ENCODE measurements around the gene THAP12.

The THAP12 gene

DNA sequence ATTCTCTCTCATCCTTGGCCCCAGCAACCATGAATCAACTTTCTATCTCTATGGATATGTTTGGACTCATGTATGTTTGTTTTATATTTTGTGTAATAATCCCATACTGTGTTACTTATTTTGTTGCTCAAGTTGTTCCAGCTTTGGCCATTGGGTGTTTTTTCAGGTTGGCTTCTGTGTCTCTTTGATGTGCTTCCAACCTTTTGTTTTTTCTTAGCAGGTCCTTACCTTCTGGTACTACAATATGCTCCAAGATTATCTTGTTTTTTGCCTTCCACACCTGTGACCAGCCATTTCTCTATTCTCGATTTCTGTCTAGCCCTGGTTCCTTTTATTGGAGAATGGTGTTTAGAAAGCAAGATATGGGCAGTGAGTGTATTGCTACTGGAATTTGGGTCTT, 14.4 kb upstream of the THAP12 start:
- no peak overlapping the region for H3K4me2 ChIP-seq (ENCODE audit: low read length)
- H2AK5ac ChIP-seq (ENCODE audit: low read length) = no peak overlapping the region
- no peaks in the 10 kb centered on the region for H3K4me1 ChIP-seq (ENCODE audit: control insufficient read depth in 1 of 2, insufficient read depth in 2 of 2, low read length in 2 of 2)
- no peaks in the 10 kb centered on the region for H3K79me2 ChIP-seq (ENCODE audit: control insufficient read depth, insufficient read depth, low read length, poor library complexity)
- H2AFZ ChIP-seq (ENCODE audit: insufficient read depth, low read length, poor library complexity) = no peak overlapping the region
- no peak overlapping the region for H3K4ac ChIP-seq (ENCODE audit: low read depth, low read length)
- no peak overlapping the region for H3K18ac ChIP-seq (ENCODE audit: low read length)
- H3K27me3 ChIP-seq (ENCODE audit: insufficient read depth, low read length) = no peaks in the 10 kb centered on the region
- H4K91ac ChIP-seq (ENCODE audit: low read depth, low read length) = no peak overlapping the region
- H3K36me3 ChIP-seq (ENCODE audit: control insufficient read depth in 1 of 2, insufficient read depth in 2 of 2, low read length in 2 of 2) = no peaks in the 10 kb centered on the region
- no peak overlapping the region for H3K27ac ChIP-seq (ENCODE audit: low read depth, low read length)
- H2BK120ac ChIP-seq (ENCODE audit: insufficient read depth, low read length, poor library complexity) = no peak overlapping the region
- H2BK5ac ChIP-seq (ENCODE audit: low read depth, low read length, poor library complexity) = no peak overlapping the region
- H2BK12ac ChIP-seq (ENCODE audit: low read length) = no peak overlapping the region
- H3K79me1 ChIP-seq (ENCODE audit: low read length) = no peaks in the 10 kb centered on the region
- H3K23ac ChIP-seq (ENCODE audit: low read length) = no peak overlapping the region
- no CpG with 5 or more reads among the region's 1 CpG for WGBS (ENCODE audit: extremely low coverage, insufficient coverage, insufficient read length)
- no peak overlapping the region for H4K12ac ChIP-seq (ENCODE audit: low read depth, low read length)
- no peak overlapping the region for H3K9ac ChIP-seq (ENCODE audit: low read length)
- no peaks in the 10 kb centered on the region for H3K9me3 ChIP-seq (ENCODE audit: insufficient read depth, low read depth, low read length)
- H3K4me3 ChIP-seq (ENCODE audit: low read depth, low read length) = no peak overlapping the region
- no peak overlapping the region for H3K14ac ChIP-seq (ENCODE audit: low read length)
- no peak overlapping the region for H4K8ac ChIP-seq (ENCODE audit: low read depth, low read length)
- no peak for DNase-seq

DNA sequence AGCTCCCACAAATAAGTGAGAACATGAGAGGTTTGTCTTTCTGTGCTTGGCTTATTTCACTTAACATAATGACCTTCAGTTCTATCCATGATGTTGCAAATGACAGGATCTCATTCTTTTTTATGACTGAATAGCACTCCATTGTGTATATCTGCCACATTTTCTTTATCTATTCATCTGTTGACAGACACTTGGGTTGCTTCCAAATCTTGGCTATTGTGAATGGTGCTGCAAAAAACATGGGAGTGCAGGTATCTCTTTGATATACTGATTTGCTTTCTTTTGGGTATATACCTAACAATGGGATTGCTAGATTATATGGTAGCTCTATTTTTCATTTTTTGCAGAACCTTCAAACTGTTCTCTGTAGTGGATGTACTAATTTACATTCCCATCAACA, 13.5 kb upstream of the THAP12 start:
- no peak overlapping the region for H4K8ac ChIP-seq (ENCODE audit: low read depth, low read length)
- DNase-seq = no peak
- no peak overlapping the region for H3K23ac ChIP-seq (ENCODE audit: low read length)
- no peaks in the 10 kb centered on the region for H3K79me1 ChIP-seq (ENCODE audit: low read length)
- H3K4me2 ChIP-seq (ENCODE audit: low read length) = no peak overlapping the region
- no peaks in the 10 kb centered on the region for H3K4me1 ChIP-seq (ENCODE audit: control insufficient read depth in 1 of 2, insufficient read depth in 2 of 2, low read length in 2 of 2)
- H3K4me3 ChIP-seq (ENCODE audit: low read depth, low read length) = no peak overlapping the region
- no peak overlapping the region for H2BK120ac ChIP-seq (ENCODE audit: insufficient read depth, low read length, poor library complexity)
- no peak overlapping the region for H4K91ac ChIP-seq (ENCODE audit: low read depth, low read length)
- no peak overlapping the region for H3K18ac ChIP-seq (ENCODE audit: low read length)
- H3K27me3 ChIP-seq (ENCODE audit: insufficient read depth, low read length) = no peaks in the 10 kb centered on the region
- H2BK12ac ChIP-seq (ENCODE audit: low read length) = no peak overlapping the region
- H2AFZ ChIP-seq (ENCODE audit: insufficient read depth, low read length, poor library complexity) = no peak overlapping the region
- H3K4ac ChIP-seq (ENCODE audit: low read depth, low read length) = no peak overlapping the region
- no peaks in the 10 kb centered on the region for H3K36me3 ChIP-seq (ENCODE audit: control insufficient read depth in 1 of 2, insufficient read depth in 2 of 2, low read length in 2 of 2)
- H3K9ac ChIP-seq (ENCODE audit: low read length) = no peak overlapping the region
- H3K79me2 ChIP-seq (ENCODE audit: control insufficient read depth, insufficient read depth, low read length, poor library complexity) = no peaks in the 10 kb centered on the region
- no peaks in the 10 kb centered on the region for H3K9me3 ChIP-seq (ENCODE audit: insufficient read depth, low read depth, low read length)
- no peak overlapping the region for H2AK5ac ChIP-seq (ENCODE audit: low read length)
- no peak overlapping the region for H3K27ac ChIP-seq (ENCODE audit: low read depth, low read length)
- no peak overlapping the region for H3K14ac ChIP-seq (ENCODE audit: low read length)
- H2BK5ac ChIP-seq (ENCODE audit: low read depth, low read length, poor library complexity) = no peak overlapping the region
- H4K12ac ChIP-seq (ENCODE audit: low read depth, low read length) = no peak overlapping the region

DNA sequence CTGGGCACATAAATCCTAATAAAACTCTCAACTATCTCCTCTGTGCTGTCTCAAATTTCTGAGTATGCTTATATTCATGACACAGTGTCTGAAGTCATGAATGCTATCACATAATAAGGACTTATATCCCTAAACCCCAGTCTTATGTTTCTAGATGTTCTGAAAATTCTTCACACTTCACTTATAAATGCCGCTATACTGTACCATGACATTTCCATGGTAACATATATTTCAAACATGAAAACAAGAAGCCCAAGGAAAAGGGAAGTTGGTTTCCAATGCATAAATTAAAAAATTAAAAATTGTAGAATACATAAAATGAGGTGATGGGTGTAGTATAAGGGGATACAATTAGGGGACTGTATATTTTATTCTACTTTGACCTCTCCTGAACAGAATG, 11.9 kb upstream of the THAP12 start:
- no peak overlapping the region for H2AFZ ChIP-seq (ENCODE audit: insufficient read depth, low read length, poor library complexity)

DNA sequence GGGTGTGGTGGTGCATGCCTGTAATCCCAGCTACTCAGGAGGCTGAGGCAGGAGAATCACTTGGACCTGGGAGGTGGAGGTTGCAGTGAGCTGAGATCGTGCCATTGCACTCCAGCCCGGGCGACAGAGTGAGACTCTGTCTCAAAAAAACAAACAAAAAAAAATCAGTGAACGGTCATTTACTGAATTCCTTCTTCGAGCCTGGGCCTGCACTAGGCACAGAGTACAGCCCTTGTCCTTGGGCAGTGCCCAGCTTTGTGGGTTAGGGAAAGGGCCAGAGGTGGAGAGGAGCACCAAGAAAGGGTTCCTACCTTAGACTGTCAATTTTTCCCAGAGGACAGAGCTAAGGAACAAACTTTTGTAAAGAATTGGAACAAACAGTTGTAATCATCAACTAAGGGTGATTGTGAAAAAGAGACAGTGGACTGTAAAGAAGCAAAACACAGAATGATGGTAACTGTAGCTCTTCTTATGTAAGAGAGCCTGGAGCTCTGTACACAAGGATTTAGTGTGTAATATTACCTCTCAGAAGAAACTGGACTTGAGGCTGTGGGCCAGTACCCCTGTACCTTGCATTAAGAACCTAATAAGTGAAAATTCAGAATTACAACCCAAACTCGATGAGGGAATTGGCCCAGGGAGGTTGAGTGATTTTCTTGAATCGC, 11.0 kb upstream of the THAP12 start:
- H2AK5ac ChIP-seq (ENCODE audit: low read length) = no peak overlapping the region
- no peak overlapping the region for H2BK5ac ChIP-seq (ENCODE audit: low read depth, low read length, poor library complexity)
- no peak overlapping the region for H3K9ac ChIP-seq (ENCODE audit: low read length)
- H3K27ac ChIP-seq (ENCODE audit: low read depth, low read length) = no peak overlapping the region
- no peak overlapping the region for H3K18ac ChIP-seq (ENCODE audit: low read length)
- no peak overlapping the region for H4K91ac ChIP-seq (ENCODE audit: low read depth, low read length)
- no peak overlapping the region for H2BK120ac ChIP-seq (ENCODE audit: insufficient read depth, low read length, poor library complexity)
- H3K27me3 ChIP-seq (ENCODE audit: insufficient read depth, low read length) = no peaks in the 10 kb centered on the region
- no peak overlapping the region for H3K23ac ChIP-seq (ENCODE audit: low read length)
- H3K4me3 ChIP-seq (ENCODE audit: low read depth, low read length) = no peak overlapping the region
- no peaks in the 10 kb centered on the region for H3K9me3 ChIP-seq (ENCODE audit: insufficient read depth, low read depth, low read length)
- no peaks in the 10 kb centered on the region for H3K4me1 ChIP-seq (ENCODE audit: control insufficient read depth in 1 of 2, insufficient read depth in 2 of 2, low read length in 2 of 2)
- H3K79me2 ChIP-seq (ENCODE audit: control insufficient read depth, insufficient read depth, low read length, poor library complexity) = no peaks in the 10 kb centered on the region
- no peak overlapping the region for H4K12ac ChIP-seq (ENCODE audit: low read depth, low read length)
- no peaks in the 10 kb centered on the region for H3K79me1 ChIP-seq (ENCODE audit: low read length)
- H3K4me2 ChIP-seq (ENCODE audit: low read length) = no peak overlapping the region
- H2AFZ ChIP-seq (ENCODE audit: insufficient read depth, low read length, poor library complexity) = no peak overlapping the region
- WGBS (ENCODE audit: extremely low coverage, insufficient coverage, insufficient read length) = no CpG with 5 or more reads among the region's 7 CpGs
- H3K4ac ChIP-seq (ENCODE audit: low read depth, low read length) = no peak overlapping the region
- no peaks in the 10 kb centered on the region for H3K36me3 ChIP-seq (ENCODE audit: control insufficient read depth in 1 of 2, insufficient read depth in 2 of 2, low read length in 2 of 2)
- no peak overlapping the region for H4K8ac ChIP-seq (ENCODE audit: low read depth, low read length)
- no peak for DNase-seq
- H2BK12ac ChIP-seq (ENCODE audit: low read length) = no peak overlapping the region
- no peak overlapping the region for H3K14ac ChIP-seq (ENCODE audit: low read length)

More for the DNA sequence above, 11.9 kb upstream of the THAP12 start:
- Histone ChIP-seq H2BK120ac (ENCODE audit: insufficient read depth, low read length, poor library complexity) (no peak overlapping the region), H4K8ac (ENCODE audit: low read depth, low read length) (no peak overlapping the region), H3K4me1 (ENCODE audit: control insufficient read depth in 1 of 2, insufficient read depth in 2 of 2, low read length in 2 of 2) (no peaks in the 10 kb centered on the region), H3K4me3 (ENCODE audit: low read depth, low read length) (no peak overlapping the region), H3K36me3 (ENCODE audit: control insufficient read depth in 1 of 2, insufficient read depth in 2 of 2, low read length in 2 of 2) (no peaks in the 10 kb centered on the region), H3K9me3 (ENCODE audit: insufficient read depth, low read depth, low read length) (no peaks in the 10 kb centered on the region), H3K27me3 (ENCODE audit: insufficient read depth, low read length) (no peaks in the 10 kb centered on the region), H4K12ac (ENCODE audit: low read depth, low read length) (no peak overlapping the region), H2AK5ac (ENCODE audit: low read length) (no peak overlapping the region), H2BK12ac (ENCODE audit: low read length) (no peak overlapping the region), H3K79me2 (ENCODE audit: control insufficient read depth, insufficient read depth, low read length, poor library complexity) (no peaks in the 10 kb centered on the region), H3K18ac (ENCODE audit: low read length) (no peak overlapping the region), H3K27ac (ENCODE audit: low read depth, low read length) (no peak overlapping the region), H3K4ac (ENCODE audit: low read depth, low read length) (no peak overlapping the region), H3K14ac (ENCODE audit: low read length) (no peak overlapping the region), H3K4me2 (ENCODE audit: low read length) (no peak overlapping the region), H3K9ac (ENCODE audit: low read length) (no peak overlapping the region), H3K79me1 (ENCODE audit: low read length) (no peaks in the 10 kb centered on the region), H4K91ac (ENCODE audit: low read depth, low read length) (no peak overlapping the region), H2BK5ac (ENCODE audit: low read depth, low read length, poor library complexity) (no peak overlapping the region), H3K23ac (ENCODE audit: low read length) (no peak overlapping the region)
- no CpG with 5 or more reads among the region's 1 CpG for WGBS (ENCODE audit: extremely low coverage, insufficient coverage, insufficient read length)
- no peak for DNase-seq
